ENCODE results near the gene GSG1L.

GSG1L gene
- long read RNA-seq, donor 1, result 0 reads
- long read RNA-seq, donor 2, full-length matches to known transcripts, result 1 of 1 reads
- long read RNA-seq, donor 2, partial matches to known transcripts, result 0 of 1 reads
- long read RNA-seq, donor 2, other reads (novel, unspliced or antisense), result 0 of 1 reads
- long read RNA-seq, donor 3, result 0 reads
- long read RNA-seq, donor 4, result 0 reads
- long read RNA-seq, donor 5, result 0 reads
- long read RNA-seq, donor 6, result 0 reads
- long read RNA-seq, donor 7, result 0 reads
- long read RNA-seq, donor 8, result 0 reads

GRCh38 chr16:28063591-28064061 is at the start of gene GSG1L:
GSG1L (minus strand) TSS chr16:28063714; CDS start chr16:28063424, 290 bp downstream.
- DNase-seq, result peak; percentile 45

GRCh38 chr16:28112908-28113307 is 49.4 kb upstream of the GSG1L start:
- no peak for DNase-seq

- DNase-seq, result no peak
Observed at GRCh38 chr16:28110977-28111376, 47.5 kb upstream of the GSG1L start.

- DNase-seq, result no peak
Observed at GRCh38 chr16:28110479-28110878, 47.0 kb upstream of the GSG1L start.

- DNase-seq, result no peak
Observed at GRCh38 chr16:28110074-28110473, 46.6 kb upstream of the GSG1L start.

GRCh38 chr16:28108590-28109247 is 45.2 kb upstream of the GSG1L start:
- DNase-seq, result no peak

- no peak for DNase-seq
Observed at GRCh38 chr16:28107232-28107631, 43.7 kb upstream of the GSG1L start.

- DNase-seq, result no peak
Observed at GRCh38 chr16:28106467-28107215, 43.1 kb upstream of the GSG1L start.

- DNase-seq, result no peak
Observed at GRCh38 chr16:28105954-28106353, 42.4 kb upstream of the GSG1L start.

GRCh38 chr16:28105297-28105696 is 41.8 kb upstream of the GSG1L start:
- no peak for DNase-seq

- no peak for DNase-seq
Observed at GRCh38 chr16:28104404-28104803, 40.9 kb upstream of the GSG1L start.

- DNase-seq, result no peak
Observed at GRCh38 chr16:28103516-28104170, 40.1 kb upstream of the GSG1L start.

- no peak for DNase-seq
Observed at GRCh38 chr16:28101533-28101890, 38.0 kb upstream of the GSG1L start.

- no peak for DNase-seq
Observed at GRCh38 chr16:28100810-28101532, 37.5 kb upstream of the GSG1L start.

GRCh38 chr16:28098959-28099945 is 35.7 kb upstream of the GSG1L start:
- DNase-seq, result no peak

GRCh38 chr16:28098171-28098958 is 34.9 kb upstream of the GSG1L start:
- DNase-seq, result no peak

- no peak for DNase-seq
Observed at GRCh38 chr16:28096983-28097899, 33.7 kb upstream of the GSG1L start.

GRCh38 chr16:28093385-28093725 is 29.8 kb upstream of the GSG1L start:
- DNase-seq, result no peak

Data from right kidney (tissue), 9 donors.